NCI-H146 treated with DMSO at 0.1 percent for 48 hours (cell line): ENCODE measurements around the gene ALLC.

Experiments
- DNase-seq: peaks from one replicate; lab custom pipeline; 2025; ENCODE audit not compliant: unreplicated experiment; lab: John Stamatoyannopoulos, UW

The ALLC gene

GRCh38 chr2:3743951-3744555 is 86.1 kb downstream of the ALLC start:
- no peak for DNase-seq

- DNase-seq = no peak
Observed at GRCh38 chr2:3745920-3746319, 87.9 kb downstream of the ALLC start.

- DNase-seq = no peak
Observed at GRCh38 chr2:3747032-3747654, 89.1 kb downstream of the ALLC start.

- no peak for DNase-seq
Observed at GRCh38 chr2:3747826-3748225, 89.8 kb downstream of the ALLC start.

- DNase-seq = no peak
Observed at GRCh38 chr2:3749201-3749600, 91.2 kb downstream of the ALLC start.

- DNase-seq = no peak
Observed at GRCh38 chr2:3751251-3751650, 93.3 kb downstream of the ALLC start.

- no peak for DNase-seq
Observed at GRCh38 chr2:3751806-3752205, 93.8 kb downstream of the ALLC start.
